Urinary bladder (tissue), 4 donors: Measurements from ENCODE around the gene RUVBL2. TPM values are rescaled to one million over a fixed set of nuclear protein-coding genes. Genes with fewer than 3 reads are reported as not detected.

Experiments used
- DNase-seq: peaks from one replicate; pipeline ENCODE4 v3.0.0-alpha.2; 2015; ENCODE audit errors: extremely low spot score
- H3K27ac ChIP-seq: one replicate; pipeline ENCODE4 v1.5.1; 2013; ENCODE audit warnings: low read depth, mild to moderate bottlenecking, moderate library complexity
- H3K36me3 ChIP-seq: one replicate; pipeline ENCODE4 v1.6.1; 2013; ENCODE audit warnings: mild to moderate bottlenecking, moderate library complexity; ENCODE audit not compliant: insufficient read depth
- H3K4me1 ChIP-seq: one replicate; pipeline ENCODE4 v1.6.1; 2013; ENCODE audit warnings: mild to moderate bottlenecking, moderate library complexity; ENCODE audit not compliant: insufficient read depth
- H3K4me3 ChIP-seq: one replicate; pipeline ENCODE4 v1.5.1; 2013; ENCODE audit warnings: low read depth, low read length
- WGBS: extraction: QIAGEN DNeasy Blood & Tissue Kit; methylation state at CpG from one replicate; pipeline ENCODE4 v1.1.7; 2013; 5-methylcytosine and 5-hydroxymethylcytosine counted together
- polyA plus RNA-seq: library from polyadenylated mRNA; stranded (reverse); fragments of 200-250 nt; gene quantifications from one replicate; pipeline ENCODE4 v1.2.3, GENCODE V29; 2013
- total RNA-seq: library from RNA; depleted of rRNA; stranded (reverse); fragments of >200 nt; gene quantifications from one replicate; pipeline ENCODE4 v1.2.3, GENCODE V29; 2014
- donor health status: healthy with polysubstance abuse.
- donor health status: healthy.

The RUVBL2 gene
- total and polyA plus RNA-seq, 2 donors: 61.3 to 83.4 TPM

DNA sequence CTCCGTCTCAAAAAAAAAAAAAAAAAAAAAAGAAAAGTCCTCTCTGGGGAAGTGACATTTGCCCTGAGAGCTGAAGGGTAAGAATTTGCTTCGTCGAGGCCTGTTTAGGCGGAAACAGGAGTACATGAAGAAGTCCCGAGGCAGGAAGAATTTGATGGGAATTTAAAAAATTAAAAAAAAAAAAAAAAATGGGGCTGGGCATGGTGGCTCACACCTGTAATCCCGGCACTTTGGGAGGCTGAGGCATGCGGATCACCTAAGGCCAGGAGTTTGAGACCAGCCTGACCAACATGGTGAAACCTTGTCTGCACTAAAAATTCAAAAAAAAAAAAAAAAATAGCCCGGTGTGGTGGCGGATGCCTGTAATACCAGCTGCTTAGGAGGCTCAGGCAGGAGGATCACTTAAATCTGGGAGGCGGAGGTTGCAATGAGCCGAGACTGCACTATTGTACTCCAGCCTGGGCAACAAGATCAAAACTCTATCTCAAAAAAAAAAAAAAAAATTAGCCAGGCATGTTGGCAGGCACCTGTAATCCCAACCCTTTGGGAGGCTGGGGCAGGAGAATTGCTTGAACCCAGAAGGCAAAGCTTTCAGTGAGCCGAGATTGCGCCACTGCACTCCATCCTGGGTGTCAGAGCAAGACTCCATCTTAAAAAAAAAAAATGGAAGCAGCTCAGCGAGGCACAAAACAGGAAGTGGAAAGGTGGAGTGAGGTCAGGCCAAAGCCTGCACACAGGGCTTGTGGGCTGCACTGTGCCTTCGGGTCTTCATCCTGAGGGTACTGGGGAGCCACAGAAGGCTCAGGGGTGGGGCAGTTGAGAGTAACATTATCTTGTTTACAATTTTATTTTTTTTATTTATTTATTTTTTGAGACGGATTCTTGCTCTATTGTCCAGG is 34.1 kb upstream of the RUVBL2 start:
- H3K36me3 ChIP-seq: no peaks in the 10 kb centered on the region
- DNase-seq: no peak
- 85% methylated on average over 16 of the region's 16 CpGs for WGBS
- H3K4me1 ChIP-seq: peaks cover 5% of the 10 kb centered on the region
- H3K27ac ChIP-seq: no peak overlapping the region
- no peak overlapping the region for H3K4me3 ChIP-seq

DNA sequence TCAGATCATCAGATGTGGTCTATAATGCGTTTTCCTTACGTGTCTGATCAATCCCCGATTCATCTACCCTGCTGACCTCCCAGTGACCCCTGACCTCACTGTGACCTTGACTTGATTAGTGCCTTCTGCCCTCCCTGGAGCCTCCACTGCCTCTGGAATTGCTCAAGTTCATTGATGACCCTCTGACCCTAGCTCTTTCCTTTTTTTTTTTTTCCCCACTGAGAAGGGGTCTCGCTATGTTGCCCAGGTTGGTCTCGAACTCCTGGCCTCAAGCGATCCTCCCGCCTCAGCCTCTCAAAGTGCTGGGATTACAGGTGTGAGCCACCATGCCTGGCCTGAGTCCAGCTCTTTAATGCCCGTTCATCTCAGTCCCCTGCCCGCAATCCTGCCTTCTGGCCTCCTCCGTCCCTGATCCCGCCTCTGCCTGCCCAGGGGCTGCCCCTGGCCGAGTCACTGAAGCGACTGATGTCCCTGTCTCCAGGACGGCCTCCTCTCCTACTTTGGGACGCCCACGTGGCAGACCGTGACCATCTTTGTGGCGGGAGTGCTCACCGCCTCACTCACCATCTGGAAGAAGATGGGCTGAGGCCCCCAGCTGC is 32.5 kb upstream of the RUVBL2 start:
- no peak for DNase-seq
- 85% methylated on average over 19 of the region's 19 CpGs for WGBS
- no peaks in the 10 kb centered on the region for H3K36me3 ChIP-seq
- H3K4me1 ChIP-seq: peaks cover 5% of the 10 kb centered on the region
- no peak overlapping the region for H3K4me3 ChIP-seq
- no peak overlapping the region for H3K27ac ChIP-seq

DNA sequence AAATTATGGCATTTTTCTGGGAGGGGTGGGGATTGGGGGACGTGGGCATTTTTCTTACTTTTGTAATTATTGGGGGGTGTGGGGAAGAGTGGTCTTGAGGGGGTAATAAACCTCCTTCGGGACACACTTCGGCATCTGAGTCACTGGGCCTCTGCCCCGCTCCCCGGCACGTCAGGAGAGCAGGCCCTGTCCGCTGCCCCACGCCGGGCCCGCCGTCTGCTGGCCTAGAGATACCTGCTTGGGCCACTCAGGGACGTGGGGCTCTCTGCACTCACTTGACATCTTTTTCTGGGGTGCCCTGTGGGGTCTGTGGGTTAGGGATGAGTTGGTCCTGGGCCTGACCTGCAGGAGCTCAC is 32.0 kb upstream of the RUVBL2 start:
- peak overlapping the region; percentile 44 for H3K27ac ChIP-seq
- no peaks in the 10 kb centered on the region for H3K36me3 ChIP-seq
- 84% methylated on average over 12 of the region's 12 CpGs for WGBS
- peaks cover 5% of the 10 kb centered on the region for H3K4me1 ChIP-seq
- no peak for DNase-seq
- no peak overlapping the region for H3K4me3 ChIP-seq

DNA sequence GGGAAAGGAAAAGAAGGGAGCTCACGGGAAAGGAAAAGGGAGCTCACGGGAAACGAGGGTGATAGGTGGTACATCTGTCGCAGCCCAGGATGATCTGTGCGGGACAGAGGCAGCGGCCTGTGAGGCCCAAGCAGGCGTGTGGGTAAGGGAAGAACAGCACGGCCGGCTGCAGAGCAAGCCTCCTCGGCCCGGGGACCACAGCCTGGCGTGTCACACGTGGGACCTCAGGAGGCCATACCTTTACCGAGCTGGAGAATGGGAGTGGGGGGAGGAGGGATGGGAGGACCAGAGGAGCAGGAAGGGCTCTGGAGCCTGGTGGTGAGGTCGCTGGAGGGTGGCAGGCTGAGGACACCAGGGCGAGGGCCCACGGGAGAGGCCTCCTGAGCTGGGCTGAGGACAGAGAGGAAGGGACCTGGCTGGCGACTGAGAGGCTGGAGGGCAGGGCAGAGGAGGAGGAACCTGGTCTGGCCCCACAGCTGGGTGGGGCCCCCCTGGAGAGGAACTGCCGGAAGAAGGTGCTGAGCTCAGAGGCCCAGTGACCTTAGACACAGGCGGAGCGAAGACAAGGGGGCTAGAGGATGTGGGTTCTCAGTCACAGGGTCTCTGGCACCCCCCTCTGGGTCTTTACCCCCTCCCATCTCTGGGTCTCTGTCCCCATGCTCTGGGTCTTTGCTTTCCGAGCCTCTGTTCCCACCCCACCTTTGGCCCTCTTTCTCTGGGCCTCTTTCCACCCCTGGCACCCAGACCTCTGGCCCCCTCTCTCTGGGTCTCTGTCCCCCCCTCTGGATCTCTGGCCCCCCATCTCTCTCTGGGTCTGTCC is 31.4 kb upstream of the RUVBL2 start:
- 64% methylated on average over 22 of the region's 22 CpGs for WGBS
- no peaks in the 10 kb centered on the region for H3K36me3 ChIP-seq
- no peak for DNase-seq
- no peak overlapping the region for H3K4me3 ChIP-seq
- peaks cover 5% of the 10 kb centered on the region for H3K4me1 ChIP-seq
- H3K27ac ChIP-seq: peak overlapping the region; percentile 80

DNA sequence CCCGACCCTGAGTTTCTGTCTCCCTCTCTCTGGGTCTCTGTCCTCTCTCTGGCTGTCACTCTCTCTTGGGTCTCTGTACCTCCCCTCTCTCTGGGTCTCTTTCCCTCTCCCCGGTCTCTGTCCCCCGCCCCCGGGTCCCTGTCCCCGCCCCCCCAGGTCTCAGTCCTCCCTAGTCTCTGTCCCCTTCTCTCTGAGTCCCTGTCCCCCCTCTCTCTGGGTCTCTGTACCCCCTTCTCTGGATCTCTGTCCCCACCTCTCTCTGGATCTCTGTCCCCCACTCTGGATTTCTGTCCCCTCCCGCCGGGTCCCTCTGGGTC is 30.9 kb upstream of the RUVBL2 start:
- 62% methylated on average over 7 of the region's 7 CpGs for WGBS
- DNase-seq: no peak
- H3K4me1 ChIP-seq: peaks cover 5% of the 10 kb centered on the region
- no peaks in the 10 kb centered on the region for H3K36me3 ChIP-seq
- peak overlapping the region; percentile 80 for H3K27ac ChIP-seq
- no peak overlapping the region for H3K4me3 ChIP-seq

DNA sequence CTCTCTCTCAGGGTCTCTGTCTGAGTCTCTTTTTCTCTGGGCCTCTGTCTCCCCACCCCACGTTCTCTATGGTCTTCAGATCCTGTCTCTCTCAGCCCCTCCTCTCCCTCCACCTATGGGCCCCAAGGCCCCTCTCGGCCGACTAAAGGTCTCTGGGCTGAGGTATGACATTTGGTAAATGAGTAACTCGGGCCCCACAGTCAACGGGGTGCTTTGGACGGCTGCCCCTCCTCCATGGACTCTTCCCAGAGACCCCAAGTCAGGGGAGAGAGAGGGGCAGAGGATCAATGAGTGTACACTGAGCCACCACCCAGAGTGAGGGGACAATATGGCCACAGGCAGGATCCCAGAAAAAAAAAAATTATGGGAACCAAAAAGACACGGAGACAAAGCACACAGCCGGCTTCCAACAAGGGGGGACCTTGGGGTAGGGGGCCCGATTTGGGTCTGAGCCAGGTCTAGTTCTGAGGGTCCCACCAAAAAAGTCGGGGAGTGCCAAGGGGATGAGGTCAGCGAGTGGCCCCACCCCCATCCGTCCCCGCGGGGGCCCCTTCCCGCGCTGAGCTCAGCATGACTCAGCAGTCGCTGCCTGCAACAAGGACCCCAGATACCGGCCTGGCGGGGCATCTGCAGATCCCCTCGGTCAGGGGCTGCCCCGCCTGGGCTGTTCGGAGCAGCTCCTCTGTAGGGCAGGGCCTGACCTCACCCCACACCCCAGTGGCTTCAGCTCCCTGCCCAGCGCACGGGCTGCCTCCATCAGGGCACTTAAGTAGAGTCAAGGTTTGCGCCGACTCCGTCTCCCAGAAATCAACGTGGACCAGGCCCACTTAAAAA is 30.1 kb upstream of the RUVBL2 start:
- DNase-seq: no peak
- H3K4me1 ChIP-seq: peaks cover 5% of the 10 kb centered on the region
- 7% methylated on average over 28 of the region's 28 CpGs for WGBS
- peak overlapping the region; percentile 17 for H3K4me3 ChIP-seq
- H3K36me3 ChIP-seq: no peaks in the 10 kb centered on the region
- H3K27ac ChIP-seq: peak overlapping the region; percentile 68

DNA sequence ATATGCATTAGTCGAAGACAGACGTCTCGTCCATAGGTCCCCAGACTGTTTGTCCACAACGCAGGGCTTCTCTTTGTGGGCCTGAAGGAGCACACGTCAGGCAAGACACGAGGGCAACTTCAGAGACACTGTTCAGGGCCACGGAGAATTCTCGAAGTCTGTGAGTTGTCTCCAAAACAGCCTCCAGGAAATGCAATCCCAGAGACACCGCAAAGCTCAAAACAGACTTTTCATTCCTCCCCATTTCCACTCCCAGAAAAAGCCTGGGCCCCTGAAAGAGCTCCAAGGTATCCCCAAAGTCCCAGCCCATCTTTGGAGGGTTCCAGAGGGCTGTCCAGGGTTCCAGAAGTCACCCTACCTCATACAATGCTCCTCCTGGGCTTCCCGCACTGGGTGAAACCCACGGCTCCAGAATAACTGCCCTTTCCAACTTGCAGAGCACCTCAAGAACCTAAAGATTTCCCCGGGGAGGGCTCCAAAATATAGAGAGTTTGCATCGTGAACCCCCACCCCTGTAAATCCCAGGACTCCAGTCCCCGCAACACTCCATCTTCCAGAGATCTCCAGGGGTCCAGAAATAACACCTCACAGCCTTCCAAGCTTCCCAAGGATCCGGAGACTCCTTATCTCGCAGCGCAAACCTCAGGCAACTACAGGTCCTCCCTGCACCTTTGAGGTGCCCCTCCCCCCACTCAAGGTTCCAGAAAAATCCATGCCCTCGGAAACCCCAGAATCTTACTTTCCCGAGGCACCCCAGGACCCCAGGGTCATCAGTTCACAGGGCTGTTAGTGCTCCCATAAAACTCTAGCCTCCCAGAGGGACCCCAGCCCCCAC is 29.3 kb upstream of the RUVBL2 start:
- WGBS: 15% methylated on average over 19 of the region's 19 CpGs
- DNase-seq: no peak
- Histone ChIP-seq H3K36me3 (no peaks in the 10 kb centered on the region), H3K4me3 (peak overlapping the region; percentile 31), H3K27ac (peak overlapping the region; percentile 90), H3K4me1 (peaks cover 5% of the 10 kb centered on the region)

DNA sequence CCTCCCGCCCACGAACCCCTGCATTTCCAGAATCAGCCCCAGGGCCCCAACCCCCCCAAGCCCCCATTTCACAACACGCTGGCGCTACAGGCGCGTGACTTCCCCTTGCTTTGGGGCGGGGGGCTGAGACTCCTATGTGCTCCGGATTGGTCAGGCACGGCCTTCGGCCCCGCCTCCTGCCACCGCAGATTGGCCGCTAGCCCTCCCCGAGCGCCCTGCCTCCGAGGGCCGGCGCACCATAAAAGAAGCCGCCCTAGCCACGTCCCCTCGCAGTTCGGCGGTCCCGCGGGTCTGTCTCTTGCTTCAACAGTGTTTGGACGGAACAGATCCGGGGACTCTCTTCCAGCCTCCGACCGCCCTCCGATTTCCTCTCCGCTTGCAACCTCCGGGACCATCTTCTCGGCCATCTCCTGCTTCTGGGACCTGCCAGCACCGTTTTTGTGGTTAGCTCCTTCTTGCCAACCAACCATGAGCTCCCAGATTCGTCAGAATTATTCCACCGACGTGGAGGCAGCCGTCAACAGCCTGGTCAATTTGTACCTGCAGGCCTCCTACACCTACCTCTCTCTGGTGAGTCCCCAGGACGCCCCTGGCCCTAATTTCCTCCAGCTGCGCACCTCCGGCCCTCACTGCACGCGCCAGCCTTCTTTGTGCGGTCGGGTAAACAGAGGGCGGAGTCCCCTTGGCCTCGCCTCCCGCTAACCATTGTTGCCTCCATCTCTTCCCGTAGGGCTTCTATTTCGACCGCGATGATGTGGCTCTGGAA is 28.5 kb upstream of the RUVBL2 start, which contains the start of gene FTL:
FTL (plus strand) TSS at position 270 of the 766 bp plus-strand sequence; CDS start at position 469, 199 bp downstream.
- peak within 1 kb of the TSS; percentile 65 for H3K4me3 ChIP-seq
- WGBS: under 1% methylated on average over 52 of the region's 52 CpGs
- peak; percentile 86 for DNase-seq
- peaks cover 3% of the 10 kb centered on the region for H3K36me3 ChIP-seq
- peaks cover 5% of the 10 kb centered on the region for H3K4me1 ChIP-seq
- peak within 1 kb of the TSS; percentile 90 for H3K27ac ChIP-seq

DNA sequence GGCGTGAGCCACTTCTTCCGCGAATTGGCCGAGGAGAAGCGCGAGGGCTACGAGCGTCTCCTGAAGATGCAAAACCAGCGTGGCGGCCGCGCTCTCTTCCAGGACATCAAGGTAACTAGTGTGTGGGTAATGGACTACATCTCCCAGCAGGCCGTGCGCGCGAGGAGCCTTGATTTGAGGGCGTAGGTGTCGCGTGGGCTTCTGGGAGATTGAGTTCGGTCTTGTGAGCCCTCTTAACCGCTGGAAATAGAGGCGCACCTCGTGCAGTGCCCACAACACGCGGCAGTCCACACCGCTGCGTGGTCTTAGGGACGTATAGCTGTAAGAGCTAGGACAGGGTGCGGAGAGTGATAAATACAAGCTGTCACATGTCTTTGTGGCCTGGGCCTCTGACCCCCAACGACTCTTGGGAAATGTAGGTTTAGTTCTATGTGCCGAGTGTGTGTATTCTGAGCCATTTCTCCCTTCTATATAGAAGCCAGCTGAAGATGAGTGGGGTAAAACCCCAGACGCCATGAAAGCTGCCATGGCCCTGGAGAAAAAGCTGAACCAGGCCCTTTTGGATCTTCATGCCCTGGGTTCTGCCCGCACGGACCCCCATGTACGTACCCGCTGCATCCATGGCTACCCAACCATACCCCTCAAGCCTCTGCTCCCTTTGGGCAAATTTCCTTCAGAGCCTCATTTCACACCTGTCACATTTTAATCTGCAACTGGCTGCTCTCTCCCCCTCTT is 27.7 kb upstream of the RUVBL2 start:
- DNase-seq: peak; percentile 86
- H3K4me1 ChIP-seq: peaks cover 5% of the 10 kb centered on the region
- WGBS: 10% methylated on average over 36 of the region's 36 CpGs
- peak overlapping the region; percentile 84 for H3K27ac ChIP-seq
- peaks cover 3% of the 10 kb centered on the region for H3K36me3 ChIP-seq
- H3K4me3 ChIP-seq: peak overlapping the region; percentile 65

DNA sequence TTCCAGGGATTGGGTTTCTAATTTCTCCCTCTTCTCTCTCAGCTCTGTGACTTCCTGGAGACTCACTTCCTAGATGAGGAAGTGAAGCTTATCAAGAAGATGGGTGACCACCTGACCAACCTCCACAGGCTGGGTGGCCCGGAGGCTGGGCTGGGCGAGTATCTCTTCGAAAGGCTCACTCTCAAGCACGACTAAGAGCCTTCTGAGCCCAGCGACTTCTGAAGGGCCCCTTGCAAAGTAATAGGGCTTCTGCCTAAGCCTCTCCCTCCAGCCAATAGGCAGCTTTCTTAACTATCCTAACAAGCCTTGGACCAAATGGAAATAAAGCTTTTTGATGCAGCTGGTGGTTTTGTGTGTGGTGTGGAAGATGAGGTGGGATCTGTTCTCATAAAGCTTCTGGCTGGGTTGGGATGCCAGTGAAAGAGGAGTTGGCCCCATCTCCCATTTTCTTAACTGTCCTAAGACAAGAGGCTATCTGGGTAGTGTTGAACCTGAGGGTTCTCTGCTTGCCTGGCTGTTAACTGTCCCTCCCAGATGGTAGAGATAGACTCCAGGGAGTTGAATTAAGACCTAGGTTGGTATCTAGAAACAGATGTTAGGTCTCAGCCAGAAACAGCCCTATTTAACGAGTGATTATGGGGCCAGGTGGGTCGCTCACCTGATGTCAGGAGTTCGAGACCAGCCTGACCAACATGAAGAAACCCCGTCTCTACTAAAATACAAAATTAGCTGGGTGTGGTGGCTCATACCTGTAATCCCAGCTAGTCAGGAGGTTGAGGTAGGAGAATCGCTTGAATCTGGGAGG is 26.9 kb upstream of the RUVBL2 start:
- H3K4me1 ChIP-seq: peaks cover 5% of the 10 kb centered on the region
- H3K36me3 ChIP-seq: peaks cover 3% of the 10 kb centered on the region
- 79% methylated on average over 10 of the region's 10 CpGs for WGBS
- peak overlapping the region; percentile 65 for H3K4me3 ChIP-seq
- peak overlapping the region; percentile 55 for H3K27ac ChIP-seq
- no peak for DNase-seq
